ENCODE data around the gene CAP2. TPM values are rescaled to one million over a fixed set of nuclear protein-coding genes. Genes with fewer than 3 reads are reported as not detected.

The CAP2 gene
- total RNA-seq, 4 donors from 2014 or later = 1.5 to 11.5 (median 4.6) TPM

DNA sequence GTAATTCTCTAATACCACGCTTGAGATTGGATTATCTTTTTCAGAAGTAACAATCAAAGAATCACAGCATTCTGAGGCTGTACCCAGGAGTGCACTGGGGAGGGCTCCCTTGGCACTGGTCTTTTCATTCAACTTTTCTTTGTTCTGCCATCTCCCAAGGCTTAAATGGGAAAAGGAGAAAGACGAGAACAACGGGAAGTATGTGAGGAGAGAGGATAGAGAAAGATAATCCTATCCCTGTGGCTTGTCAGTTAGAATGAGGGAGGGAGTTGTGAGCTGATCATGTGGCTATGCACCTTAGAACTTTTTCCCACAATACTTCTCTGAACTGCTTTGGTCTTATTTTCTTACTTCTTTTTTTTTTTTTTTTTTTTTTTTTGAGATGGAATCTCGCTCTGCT lies 83.1 kb downstream of the CAP2 start:
- TF ChIP-seq, protein P1, sequence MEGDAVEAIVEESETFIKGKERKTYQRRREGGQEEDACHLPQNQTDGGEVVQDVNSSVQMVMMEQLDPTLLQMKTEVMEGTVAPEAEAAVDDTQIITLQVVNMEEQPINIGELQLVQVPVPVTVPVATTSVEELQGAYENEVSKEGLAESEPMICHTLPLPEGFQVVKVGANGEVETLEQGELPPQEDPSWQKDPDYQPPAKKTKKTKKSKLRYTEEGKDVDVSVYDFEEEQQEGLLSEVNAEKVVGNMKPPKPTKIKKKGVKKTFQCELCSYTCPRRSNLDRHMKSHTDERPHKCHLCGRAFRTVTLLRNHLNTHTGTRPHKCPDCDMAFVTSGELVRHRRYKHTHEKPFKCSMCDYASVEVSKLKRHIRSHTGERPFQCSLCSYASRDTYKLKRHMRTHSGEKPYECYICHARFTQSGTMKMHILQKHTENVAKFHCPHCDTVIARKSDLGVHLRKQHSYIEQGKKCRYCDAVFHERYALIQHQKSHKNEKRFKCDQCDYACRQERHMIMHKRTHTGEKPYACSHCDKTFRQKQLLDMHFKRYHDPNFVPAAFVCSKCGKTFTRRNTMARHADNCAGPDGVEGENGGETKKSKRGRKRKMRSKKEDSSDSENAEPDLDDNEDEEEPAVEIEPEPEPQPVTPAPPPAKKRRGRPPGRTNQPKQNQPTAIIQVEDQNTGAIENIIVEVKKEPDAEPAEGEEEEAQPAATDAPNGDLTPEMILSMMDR (IDR thresholded peaks at IDR 0.05; ENCODE audit: low read depth) = no peak

DNA sequence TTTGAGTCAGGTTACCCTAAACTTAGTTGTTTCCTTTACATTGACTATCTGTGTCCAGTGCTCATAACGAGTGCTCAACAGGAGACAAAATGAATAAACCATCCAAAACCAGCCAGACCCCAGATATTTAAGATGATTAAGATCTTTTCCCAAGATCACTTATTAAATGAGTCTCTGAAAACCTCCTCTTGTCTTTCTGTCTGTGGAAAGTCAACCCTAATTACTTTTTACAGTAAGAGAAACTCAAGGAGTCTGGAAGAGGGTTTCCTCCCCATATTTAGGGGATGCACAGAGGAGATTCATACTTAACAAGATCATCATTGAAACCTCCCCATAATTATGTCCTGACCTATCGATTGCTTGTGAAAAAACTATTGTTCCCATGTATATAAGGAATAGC lies 84.0 kb downstream of the CAP2 start:
- TF ChIP-seq, protein P1 (IDR thresholded peaks at IDR 0.05; ENCODE audit: low read depth) = no peak

DNA sequence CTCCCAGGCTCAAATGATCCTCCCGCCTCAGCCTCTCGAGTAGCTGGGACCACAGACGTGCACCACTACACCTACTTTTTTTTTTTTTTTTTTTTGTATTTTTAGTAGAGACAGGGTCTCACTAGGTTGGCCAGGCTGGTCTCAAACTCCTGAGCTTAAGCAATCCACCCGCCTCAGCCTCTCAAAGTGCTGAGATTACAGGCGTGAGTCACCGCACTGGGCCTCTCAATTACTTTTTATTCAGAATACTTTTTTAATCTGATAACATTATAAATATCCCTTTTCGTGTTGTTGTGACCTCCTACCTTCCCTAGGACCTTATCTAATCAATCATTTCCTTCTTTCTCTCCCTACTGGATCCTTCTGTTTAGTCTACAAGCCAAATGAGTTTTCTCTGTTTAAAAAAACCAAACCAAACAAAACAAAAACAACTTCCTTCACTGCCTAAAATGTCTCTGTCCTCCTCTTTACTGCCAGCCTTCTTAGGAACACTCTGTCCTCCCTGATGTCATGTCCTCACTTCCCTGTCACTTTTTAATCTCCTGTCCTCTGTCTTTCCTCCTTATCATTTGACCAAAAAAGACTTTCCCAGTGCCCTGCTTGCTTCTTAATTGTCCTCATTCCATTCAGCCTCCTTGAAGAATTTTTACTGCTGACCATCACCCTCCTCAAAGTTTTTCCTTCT lies 85.0 kb downstream of the CAP2 start:
- TF ChIP-seq, protein P1 (IDR thresholded peaks at IDR 0.05; ENCODE audit: low read depth) = no peak

DNA sequence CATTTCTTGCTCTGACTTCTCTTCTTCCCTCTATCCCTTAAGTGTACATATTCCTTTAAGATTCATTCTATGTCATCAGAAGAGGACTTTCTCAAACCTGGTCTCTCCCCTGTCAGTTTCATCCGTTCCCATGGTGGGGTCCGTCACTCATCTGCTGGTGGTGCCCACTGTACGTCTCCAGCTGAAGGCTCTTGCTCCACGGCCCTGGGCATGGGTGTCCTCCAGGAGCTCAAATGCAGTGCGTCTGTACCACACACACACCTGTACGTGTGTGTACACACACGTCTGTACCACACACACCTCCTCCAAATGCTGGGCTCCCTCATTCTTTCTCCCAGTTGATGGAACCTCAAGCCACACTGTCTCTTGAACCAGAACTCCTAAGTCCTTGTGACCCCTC lies 85.6 kb downstream of the CAP2 start:
- TF ChIP-seq, protein P1 (IDR thresholded peaks at IDR 0.05; ENCODE audit: low read depth) = no peak

DNA sequence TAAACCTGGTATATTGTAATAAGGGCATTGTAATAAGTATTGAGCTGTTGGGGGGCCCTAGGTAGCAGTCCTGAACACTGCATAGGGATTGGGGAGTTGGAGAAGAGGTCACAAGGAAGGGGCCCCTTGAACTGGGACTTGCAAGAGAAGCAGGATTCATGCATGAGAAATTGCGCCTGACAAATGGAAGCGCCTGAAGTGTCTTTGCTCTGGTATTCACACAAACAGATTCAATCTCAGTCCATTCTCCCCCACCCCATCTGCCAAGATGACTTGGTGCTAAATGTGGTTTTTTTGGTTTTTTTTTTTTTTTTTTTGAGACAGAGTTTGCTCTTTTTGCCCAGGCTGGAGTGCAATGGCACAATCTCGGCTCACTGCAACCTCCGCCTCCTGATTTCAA lies 87.1 kb downstream of the CAP2 start:
- TF ChIP-seq, protein P1 (IDR thresholded peaks at IDR 0.05; ENCODE audit: low read depth) = no peak

DNA sequence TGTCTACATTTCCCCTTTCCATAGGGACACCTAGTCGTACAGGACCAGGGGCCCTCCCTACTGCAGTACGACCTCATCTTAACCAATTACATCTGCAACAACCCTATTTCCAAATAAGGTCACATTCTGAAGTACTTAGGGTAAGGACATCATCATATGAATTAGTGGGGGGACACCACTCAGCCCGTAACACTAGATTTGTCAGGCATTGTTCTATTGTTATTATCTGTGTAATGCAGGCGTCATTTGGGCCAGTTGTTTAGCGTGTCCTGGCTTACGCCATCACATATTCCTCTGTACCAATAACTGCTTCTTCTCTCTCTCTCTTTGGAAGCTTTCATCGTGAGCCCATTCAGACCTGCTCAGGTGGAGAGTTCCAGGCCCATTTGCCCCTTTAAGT lies 89.3 kb downstream of the CAP2 start:
- TF ChIP-seq, protein P1 (IDR thresholded peaks at IDR 0.05; ENCODE audit: low read depth) = no peak

DNA sequence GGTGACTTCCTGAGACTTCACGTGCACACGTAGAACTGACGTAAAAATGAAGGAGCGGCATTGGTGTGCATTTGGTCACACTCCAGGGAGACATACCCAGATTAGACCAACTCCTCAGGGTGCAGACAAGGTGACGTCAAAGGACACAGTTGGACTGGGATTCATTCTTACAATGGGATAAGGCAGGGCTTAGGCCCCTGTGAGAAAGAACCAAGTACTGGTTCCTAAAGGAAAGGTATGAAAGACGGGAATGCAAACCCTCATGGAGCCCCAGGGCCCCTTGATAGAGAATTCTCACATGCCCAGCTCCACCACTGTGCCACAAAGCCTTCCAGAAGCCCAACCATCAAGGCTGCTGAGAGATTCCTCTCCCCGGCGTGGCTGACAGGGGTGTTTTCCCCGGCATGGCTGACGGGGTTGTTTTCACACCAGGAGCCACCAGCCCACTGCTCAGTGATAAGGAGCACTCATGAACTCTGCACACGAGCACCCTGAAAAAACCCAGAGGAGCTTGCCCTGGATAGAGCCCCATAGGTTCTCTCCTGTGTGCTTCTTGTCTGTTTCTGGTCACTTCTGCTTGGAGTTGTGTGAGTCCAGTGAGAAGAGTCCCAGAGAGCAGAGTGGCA lies 90.1 kb downstream of the CAP2 start:
- TF ChIP-seq, protein P1 (IDR thresholded peaks at IDR 0.05; ENCODE audit: low read depth) = no peak

Measured in subcutaneous adipose tissue (tissue), 4 donors.